ENCODE results near the gene FNDC7. TPM values are rescaled to one million over a fixed set of nuclear protein-coding genes. Genes with fewer than 3 reads are reported as not detected.
"Not testable (repeated sequence)": the region's sequence is repeated elsewhere in the genome, so short reads cannot be mapped to it uniquely, and the experiment has no call there.

Gene FNDC7
- total and polyA plus RNA-seq, 9 of the 15 experiments (the other 6 are each of a cell fraction or from before 2014, with no cell fraction given): not detected

DNA sequence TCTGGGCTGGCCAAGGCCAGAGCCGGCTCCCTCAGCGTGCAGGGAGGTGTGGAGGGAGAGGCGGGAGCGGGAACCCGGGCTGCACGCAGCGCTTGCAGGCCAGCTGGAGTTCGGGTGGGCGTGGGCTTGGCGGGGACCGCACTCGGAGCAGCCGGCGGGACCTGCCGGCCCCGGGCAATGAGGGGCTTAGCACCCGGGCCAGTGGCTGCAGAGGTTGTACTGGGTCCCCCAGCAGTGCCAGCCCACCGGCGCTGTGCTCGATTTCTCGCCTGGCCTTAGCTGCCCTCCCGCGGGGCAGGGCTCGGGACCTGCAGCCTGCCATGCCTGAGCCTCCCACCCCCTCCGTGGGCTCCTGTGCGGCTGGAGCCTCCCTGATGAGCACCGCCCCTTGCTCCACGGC is 45.3 kb upstream of the FNDC7 start:
- H3K9me1 ChIP-seq (ENCODE audit: control insufficient read depth, insufficient read depth, low read length); H3K4me3 ChIP-seq; in situ Hi-C loops (cut with MboI); H3K79me2 ChIP-seq (ENCODE audit: control insufficient read depth, insufficient read depth, low read length); BruUV-seq (replicated peaks); H3K27me3 ChIP-seq (ENCODE audit: control insufficient read depth in 2 of 2, insufficient read depth in 2 of 2, low read length in 2 of 2); intact Hi-C loops (cut with micrococcal nuclease); H3K36me3 ChIP-seq (ENCODE audit: control insufficient read depth, insufficient read depth, low read length); H3K4me1 ChIP-seq (replicated peaks in 1 of 2; ENCODE audit: control insufficient read depth in 2 of 2, insufficient read depth in 2 of 2, low read length in 2 of 2); H2AFZ ChIP-seq (ENCODE audit: low read depth, low read length); H3K4me2 ChIP-seq (ENCODE audit: insufficient read depth, low read length); ATAC-seq; H3K9ac ChIP-seq (ENCODE audit: insufficient read depth in 1 of 2, low read depth in 2 of 2, low read length in 2 of 2); H4K20me1 ChIP-seq (replicated peaks; ENCODE audit: control insufficient read depth, insufficient read depth, low read length); DNase-seq (ENCODE audit: extremely low read depth in 1 of 4, low spot score in 3 of 4); H3K9me3 ChIP-seq (replicated peaks; ENCODE audit: control insufficient read depth, insufficient read depth, low read depth, low read length); FAIRE-seq; CTCF ChIA-PET (ENCODE audit: low intra/inter-chr PET ratio); H3K27ac ChIP-seq (ENCODE audit: extremely low read depth, low read depth, low read length): not testable (repeated sequence)
- WGBS (ENCODE audit: insufficient coverage, low coverage, missing lambda C conversion rate): 93% methylated on average over 12 of the region's 28 CpGs
- POLR2A ChIA-PET: interaction anchor here (0.5 to 0.6 kb wide), 3 partner anchors 36 to 75 kb away, joined by 3 to 4 read pairs (median 3); no protein-coding TSS in a partner anchor

GRCh38 chr1:108668777-108669176 is 43.9 kb upstream of the FNDC7 start:
- Histone ChIP-seq H3K4me2 (ENCODE audit: insufficient read depth, low read length) (no peak overlapping the region), H3K4me1 (replicated peaks in 1 of 2; ENCODE audit: control insufficient read depth in 2 of 2, insufficient read depth in 2 of 2, low read length in 2 of 2) (no peaks in the 10 kb centered on the region), H3K36me3 (ENCODE audit: control insufficient read depth, insufficient read depth, low read length) (no peaks in the 10 kb centered on the region), H3K27ac (ENCODE audit: extremely low read depth, low read depth, low read length) (no peak overlapping the region), H3K9me3 (replicated peaks; ENCODE audit: control insufficient read depth, insufficient read depth, low read depth, low read length) (no peaks in the 10 kb centered on the region), H3K27me3 (ENCODE audit: control insufficient read depth in 2 of 2, insufficient read depth in 2 of 2, low read length in 2 of 2) (no peaks in the 10 kb centered on the region), H3K4me3 (no peak overlapping the region), H4K20me1 (replicated peaks; ENCODE audit: control insufficient read depth, insufficient read depth, low read length) (no peaks in the 10 kb centered on the region), H3K79me2 (ENCODE audit: control insufficient read depth, insufficient read depth, low read length) (no peaks in the 10 kb centered on the region), H3K9ac (ENCODE audit: insufficient read depth in 1 of 2, low read depth in 2 of 2, low read length in 2 of 2) (no peak overlapping the region), H2AFZ (ENCODE audit: low read depth, low read length) (no peak overlapping the region), H3K9me1 (ENCODE audit: control insufficient read depth, insufficient read depth, low read length) (no peaks in the 10 kb centered on the region)
- no TSS peak for BruUV-seq (replicated peaks)
- intact Hi-C loops (cut with micrococcal nuclease) (no loop called here), in situ Hi-C loops (cut with MboI) (no loop called here)
- ChIA-PET CTCF (ENCODE audit: low intra/inter-chr PET ratio) (no interaction called here), POLR2A (interaction anchor here (1.7 kb wide), 1 partner anchor 108 kb away, joined by 4 read pairs; the partner anchor contains the start of gene EEIG2)
- DNase-seq (ENCODE audit: extremely low read depth in 1 of 4, low spot score in 3 of 4) (no peak), ATAC-seq (no peak), FAIRE-seq (no peak)
- no peak for TF ChIP-seq CREB1 (IDR thresholded peaks at IDR 0.05)
- TF ChIP-seq CREB1 (CRISPR knock-in tag; IDR thresholded peaks at IDR 0.05): no peak
- TF ChIP-seq JUNB (CRISPR knock-in tag; conservative IDR thresholded peaks at IDR 0.05): no peak
- 0 out of 2 replicates have a peak, but pooled peaks have one; percentile 23 for TF ChIP-seq THRB (CRISPR knock-in tag; conservative IDR thresholded peaks at IDR 0.05)
- no peak for TF ChIP-seq ZKSCAN3 (CRISPR knock-in tag; IDR thresholded peaks at IDR 0.05)
- TF ChIP-seq, protein P1, sequence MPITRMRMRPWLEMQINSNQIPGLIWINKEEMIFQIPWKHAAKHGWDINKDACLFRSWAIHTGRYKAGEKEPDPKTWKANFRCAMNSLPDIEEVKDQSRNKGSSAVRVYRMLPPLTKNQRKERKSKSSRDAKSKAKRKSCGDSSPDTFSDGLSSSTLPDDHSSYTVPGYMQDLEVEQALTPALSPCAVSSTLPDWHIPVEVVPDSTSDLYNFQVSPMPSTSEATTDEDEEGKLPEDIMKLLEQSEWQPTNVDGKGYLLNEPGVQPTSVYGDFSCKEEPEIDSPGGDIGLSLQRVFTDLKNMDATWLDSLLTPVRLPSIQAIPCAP (CRISPR knock-in tag; IDR thresholded peaks at IDR 0.05; ENCODE audit: borderline replicate concordance): no peak
- TF ChIP-seq ZNF778 (CRISPR knock-in tag; IDR thresholded peaks at IDR 0.05): no peak
- TF ChIP-seq ZNF395 (CRISPR knock-in tag; IDR thresholded peaks at IDR 0.05): no peak
- no peak for TF ChIP-seq MEF2A (IDR thresholded peaks at IDR 0.05; ENCODE audit: control insufficient read depth, low read depth, low read length)
- TF ChIP-seq, protein P2, sequence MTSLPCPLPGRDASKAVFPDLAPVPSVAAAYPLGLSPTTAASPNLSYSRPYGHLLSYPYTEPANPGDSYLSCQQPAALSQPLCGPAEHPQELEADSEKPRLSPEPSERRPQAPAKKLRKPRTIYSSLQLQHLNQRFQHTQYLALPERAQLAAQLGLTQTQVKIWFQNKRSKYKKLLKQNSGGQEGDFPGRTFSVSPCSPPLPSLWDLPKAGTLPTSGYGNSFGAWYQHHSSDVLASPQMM (CRISPR knock-in tag; IDR thresholded peaks at IDR 0.05): no peak
- TF ChIP-seq TBP (optimal IDR thresholded peaks at IDR 0.05; ENCODE audit: low read depth, low read length): no peak
- TF ChIP-seq CC2D1A (IDR thresholded peaks at IDR 0.05): no peak
